IPS-18a (cell line): ENCODE measurements around the gene MGRN1.

ENCODE experiments used
- H3K27ac ChIP-seq: one replicate; pipeline ENCODE4 v1.5.1; 2013; ENCODE audit warnings: low read length
- H3K27me3 ChIP-seq: one replicate; pipeline ENCODE4 v1.6.1; 2013; ENCODE audit warnings: mild to moderate bottlenecking, low read length; ENCODE audit not compliant: control insufficient read depth, insufficient read depth
- H3K36me3 ChIP-seq: one replicate; pipeline ENCODE4 v1.6.1; 2013; ENCODE audit warnings: low read depth, low read length; ENCODE audit not compliant: control insufficient read depth
- H3K4me1 ChIP-seq: one replicate; pipeline ENCODE4 v1.6.1; 2013; ENCODE audit warnings: low read depth, low read length; ENCODE audit not compliant: control insufficient read depth
- H3K4me3 ChIP-seq: one replicate; pipeline ENCODE4 v1.5.1; 2013; ENCODE audit warnings: low read length
- H3K9ac ChIP-seq: one replicate; pipeline ENCODE4 v1.6.1; 2013; ENCODE audit warnings: mild to moderate bottlenecking, low read length, moderate library complexity
- H3K9me3 ChIP-seq: one replicate; pipeline ENCODE4 v1.6.1; 2013; ENCODE audit warnings: low read depth, low read length; ENCODE audit not compliant: control insufficient read depth

MGRN1 gene

DNA sequence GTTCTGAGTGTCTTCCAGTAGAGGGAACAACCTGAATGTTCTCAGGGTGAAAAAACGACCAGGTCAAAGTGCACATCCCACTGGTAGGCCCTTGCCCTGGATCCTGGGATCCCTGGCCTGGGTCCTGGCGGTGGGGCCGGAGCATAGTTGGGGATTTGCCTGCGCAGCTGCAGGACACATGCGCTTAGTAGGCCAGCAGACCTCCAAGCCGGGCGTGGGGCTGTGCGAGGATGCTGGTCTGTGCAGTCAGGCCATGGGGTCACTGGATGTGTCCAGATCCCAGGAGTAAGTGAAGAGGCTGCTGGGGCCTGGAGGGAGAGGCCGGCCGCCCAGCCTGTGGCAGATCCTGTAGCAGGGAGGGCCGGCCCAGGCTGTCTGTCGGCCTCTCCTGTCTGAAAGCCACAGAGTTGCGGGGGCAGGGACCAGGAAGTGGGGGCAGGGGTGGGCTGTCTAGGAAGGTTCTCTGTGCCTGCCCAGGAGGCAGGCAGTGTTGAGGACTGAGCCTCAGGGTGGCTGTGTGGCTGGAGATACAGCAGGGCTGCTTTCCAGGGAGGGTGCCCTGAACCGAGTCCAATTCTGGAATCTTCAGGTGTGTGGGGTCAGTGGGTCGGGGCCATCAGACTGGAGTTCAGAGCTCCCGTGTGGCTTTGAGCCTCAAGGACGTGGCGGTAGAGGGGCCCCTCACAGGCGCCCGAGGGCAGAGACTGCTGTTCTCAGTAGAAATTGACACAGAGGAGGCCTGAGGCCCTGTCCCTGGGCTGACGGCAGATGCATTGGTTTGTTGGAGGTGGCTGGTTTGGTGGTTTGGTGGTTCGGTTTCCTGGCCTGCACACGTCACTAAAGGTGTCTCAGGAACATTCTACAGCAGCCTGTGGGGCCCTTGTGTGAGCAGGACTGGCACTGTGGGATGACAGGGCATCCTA, 51.5 kb downstream of the MGRN1 start:
- Histone ChIP-seq H3K9me3 (no peaks in the 10 kb centered on the region), H3K27me3 (no peaks in the 10 kb centered on the region), H3K4me3 (no peak overlapping the region), H3K4me1 (no peaks in the 10 kb centered on the region), H3K36me3 (peaks cover 10% of the 10 kb centered on the region), H3K9ac (no peak overlapping the region), H3K27ac (no peak overlapping the region)

- no peaks in the 10 kb centered on the region for H3K27me3 ChIP-seq
- H3K36me3 ChIP-seq, result peaks cover 5% of the 10 kb centered on the region
- no peak overlapping the region for H3K4me3 ChIP-seq
- H3K9ac ChIP-seq, result no peak overlapping the region
- H3K27ac ChIP-seq, result no peak overlapping the region
- no peaks in the 10 kb centered on the region for H3K4me1 ChIP-seq
- H3K9me3 ChIP-seq, result no peaks in the 10 kb centered on the region
These were observed 52.2 kb downstream of the MGRN1 start for GRCh38 chr16:4676831-4677230.

GRCh38 chr16:4677390-4677789, 52.8 kb downstream of the MGRN1 start:
- H3K9me3 ChIP-seq, result no peaks in the 10 kb centered on the region
- H3K9ac ChIP-seq, result no peak overlapping the region
- H3K27me3 ChIP-seq, result no peaks in the 10 kb centered on the region
- no peaks in the 10 kb centered on the region for H3K4me1 ChIP-seq
- no peak overlapping the region for H3K4me3 ChIP-seq
- peaks cover 5% of the 10 kb centered on the region for H3K36me3 ChIP-seq
- no peak overlapping the region for H3K27ac ChIP-seq

DNA sequence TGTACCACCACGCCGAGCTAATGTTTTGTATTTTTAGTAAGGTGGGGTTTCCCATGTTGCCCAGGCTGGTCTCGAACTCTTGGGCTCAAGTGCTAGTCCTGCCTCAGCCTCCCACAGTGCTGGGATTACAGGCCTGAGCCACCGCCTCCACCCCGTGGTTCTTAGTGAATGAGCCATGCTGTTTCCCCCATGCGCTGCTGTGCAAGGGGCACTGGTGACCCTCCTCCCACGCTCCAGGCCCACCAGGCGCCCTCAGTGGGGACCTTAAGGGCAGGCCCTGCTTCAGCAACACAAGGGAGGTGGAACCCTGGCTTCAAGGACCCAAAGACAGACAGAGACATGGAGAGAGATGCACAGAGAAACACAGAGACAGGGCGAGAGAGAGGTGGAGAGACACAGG, 53.4 kb downstream of the MGRN1 start:
- Histone ChIP-seq H3K4me1 (no peaks in the 10 kb centered on the region), H3K4me3 (no peak overlapping the region), H3K27me3 (no peaks in the 10 kb centered on the region), H3K27ac (no peak overlapping the region), H3K9me3 (no peaks in the 10 kb centered on the region), H3K36me3 (peaks cover 5% of the 10 kb centered on the region), H3K9ac (no peak overlapping the region)

DNA sequence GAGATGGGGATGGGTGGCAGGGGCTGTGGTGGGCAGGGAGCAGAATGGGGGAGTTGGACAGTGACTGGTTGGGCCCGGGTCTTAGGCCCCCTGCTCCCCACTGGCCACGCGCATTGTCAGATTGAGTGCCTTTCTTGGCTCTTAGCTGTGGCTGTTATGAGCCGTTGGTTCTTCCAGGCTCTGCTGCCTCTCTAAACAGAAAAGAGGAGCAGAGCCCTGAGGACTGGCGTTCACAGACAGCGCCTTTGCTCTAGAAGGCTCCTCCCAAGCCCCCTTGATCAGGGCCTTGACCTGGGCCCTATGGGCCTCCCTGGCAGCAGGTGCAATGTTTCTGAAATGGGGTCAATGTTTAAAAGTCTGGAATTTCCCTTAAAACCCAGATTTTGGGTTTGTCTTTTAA, 54.0 kb downstream of the MGRN1 start:
- Histone ChIP-seq H3K27me3 (no peaks in the 10 kb centered on the region), H3K4me3 (no peak overlapping the region)

GRCh38 chr16:4679156-4679849, 54.7 kb downstream of the MGRN1 start:
- H3K36me3 ChIP-seq, result peaks cover 12% of the 10 kb centered on the region
- no peaks in the 10 kb centered on the region for H3K4me1 ChIP-seq

More for the DNA sequence above, 54.0 kb downstream of the MGRN1 start:
- Histone ChIP-seq H3K9ac (no peak overlapping the region), H3K36me3 (peaks cover 8% of the 10 kb centered on the region), H3K9me3 (no peaks in the 10 kb centered on the region), H3K4me1 (no peaks in the 10 kb centered on the region), H3K27ac (no peak overlapping the region)

DNA sequence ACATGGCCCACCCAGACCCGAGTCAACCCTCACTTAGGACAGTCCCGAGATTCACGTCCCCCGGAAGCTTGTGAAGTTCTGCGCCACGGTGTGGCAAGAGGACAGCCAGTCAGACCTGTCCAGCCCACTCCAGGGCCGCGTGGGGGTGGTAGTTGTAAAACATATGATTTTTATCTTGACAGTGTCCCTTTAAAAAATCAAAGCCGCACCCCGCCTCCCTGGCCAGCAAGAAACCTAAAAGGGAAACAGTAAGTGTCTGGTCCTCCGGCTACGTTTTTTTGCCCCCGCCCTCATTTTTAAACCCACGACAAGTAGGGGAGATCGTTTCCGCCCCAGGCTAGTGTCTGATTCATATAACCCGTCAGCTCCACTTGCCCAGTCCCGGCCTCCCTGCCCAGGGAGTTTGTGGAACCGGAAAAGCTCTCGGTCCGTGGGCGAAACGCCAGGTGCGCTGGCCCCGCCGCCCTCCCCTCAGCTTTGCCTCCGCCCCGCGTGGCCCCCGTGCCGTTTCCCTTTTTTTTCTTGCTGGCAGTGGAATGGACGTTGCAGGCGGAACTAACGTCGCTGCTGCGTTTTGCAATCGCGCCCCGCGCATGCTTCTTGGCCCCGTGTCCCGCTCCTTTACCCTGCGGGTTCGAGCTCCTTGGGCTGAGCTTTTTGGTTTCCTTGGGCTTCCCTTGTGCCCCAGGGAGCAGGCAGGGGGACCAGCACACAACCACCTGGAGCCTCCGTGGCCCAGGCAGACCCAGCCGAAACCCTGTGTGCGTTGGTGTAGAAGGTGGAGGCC, 55.4 kb downstream of the MGRN1 start:
- no peaks in the 10 kb centered on the region for H3K4me1 ChIP-seq
- H3K9me3 ChIP-seq, result no peaks in the 10 kb centered on the region
- H3K36me3 ChIP-seq, result peaks cover 14% of the 10 kb centered on the region
- no peak overlapping the region for H3K9ac ChIP-seq
- H3K27me3 ChIP-seq, result no peaks in the 10 kb centered on the region
- H3K4me3 ChIP-seq, result no peak overlapping the region
- H3K27ac ChIP-seq, result no peak overlapping the region

More at GRCh38 chr16:4679156-4679849, 54.7 kb downstream of the MGRN1 start:
- H3K9ac ChIP-seq, result no peak overlapping the region
- no peaks in the 10 kb centered on the region for H3K9me3 ChIP-seq
- H3K27me3 ChIP-seq, result no peaks in the 10 kb centered on the region
- H3K27ac ChIP-seq, result no peak overlapping the region
- no peak overlapping the region for H3K4me3 ChIP-seq

DNA sequence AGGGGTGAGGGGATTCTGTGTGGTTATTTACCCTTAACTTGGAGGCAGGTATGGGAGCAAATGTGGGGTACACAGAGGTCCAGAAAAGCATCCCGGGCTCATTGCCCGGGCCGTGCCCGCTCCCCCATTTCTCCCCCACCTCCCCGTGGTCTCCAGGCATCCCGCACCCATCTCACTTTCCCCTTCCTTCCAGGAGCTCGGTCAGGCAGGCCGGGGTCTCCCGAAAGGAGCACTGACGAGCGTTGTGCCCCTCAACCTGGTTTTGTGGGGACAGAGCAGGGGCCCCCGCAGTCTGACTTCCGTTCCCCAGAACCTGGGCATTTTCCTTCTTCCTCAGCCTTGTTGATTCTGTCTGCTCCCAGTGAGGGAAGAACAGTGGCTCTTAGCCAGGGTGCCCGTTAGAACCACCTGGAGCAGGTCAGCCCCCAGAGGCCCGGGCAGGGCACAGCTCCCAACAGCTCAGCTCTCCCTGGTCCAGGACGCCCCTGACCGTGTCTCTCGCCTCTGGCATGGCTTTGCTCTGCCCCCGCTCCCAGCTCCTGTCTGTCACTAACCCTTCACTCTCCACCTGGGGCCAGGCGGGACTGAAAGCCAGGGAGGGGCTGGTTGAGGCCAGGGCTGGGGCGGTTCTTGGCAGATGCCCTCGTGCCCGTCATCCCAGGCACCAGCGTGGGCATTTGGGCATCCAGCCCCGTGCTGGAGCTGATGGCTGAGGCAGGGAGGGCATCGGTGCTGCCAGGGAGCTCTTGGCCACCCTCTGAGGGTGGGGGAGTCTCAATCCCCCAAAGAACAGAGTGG, 56.2 kb downstream of the MGRN1 start:
- no peaks in the 10 kb centered on the region for H3K4me1 ChIP-seq
- H3K4me3 ChIP-seq, result no peak overlapping the region
- no peak overlapping the region for H3K9ac ChIP-seq
- H3K36me3 ChIP-seq, result peaks cover 14% of the 10 kb centered on the region
- H3K9me3 ChIP-seq, result no peaks in the 10 kb centered on the region
- no peak overlapping the region for H3K27ac ChIP-seq
- no peaks in the 10 kb centered on the region for H3K27me3 ChIP-seq

- H3K4me3 ChIP-seq, result no peak overlapping the region
- H3K9me3 ChIP-seq, result no peaks in the 10 kb centered on the region
- peaks cover 14% of the 10 kb centered on the region for H3K36me3 ChIP-seq
- no peak overlapping the region for H3K27ac ChIP-seq
- H3K4me1 ChIP-seq, result no peaks in the 10 kb centered on the region
- no peak overlapping the region for H3K9ac ChIP-seq
- H3K27me3 ChIP-seq, result no peaks in the 10 kb centered on the region
These were observed 57.0 kb downstream of the MGRN1 start for GRCh38 chr16:4681471-4682083.

- Histone ChIP-seq H3K9ac (no peak overlapping the region), H3K27ac (no peak overlapping the region), H3K36me3 (peaks cover 14% of the 10 kb centered on the region), H3K27me3 (no peaks in the 10 kb centered on the region), H3K4me1 (no peaks in the 10 kb centered on the region), H3K9me3 (no peaks in the 10 kb centered on the region), H3K4me3 (no peak overlapping the region)
These were observed 57.5 kb downstream of the MGRN1 start for GRCh38 chr16:4682084-4682591.
